Liver (tissue), 9 donors: ENCODE measurements around the gene TLX3. TPM values are rescaled to one million over a fixed set of nuclear protein-coding genes. Genes with fewer than 3 reads are reported as not detected.

Experiments
- DNase-seq: peaks from one replicate; pipeline ENCODE4 v3.0.0-alpha.2; 2017; ENCODE audit warnings: low spot score
- H3K27ac ChIP-seq, 2 donors: one replicate each; pipeline ENCODE4 v1.7.0; 2013; ENCODE audit warnings: inconsistent platforms in 2 of 2, low read length in 2 of 2, control low read depth in 1 of 2, low read depth in 1 of 2, mild to moderate bottlenecking in 1 of 2
- H3K27me3 ChIP-seq, 4 donors: one replicate each; pipeline versions ENCODE4 v1.6.1 to v1.7.0; 2013; ENCODE audit warnings: low read length in 3 of 4, inconsistent platforms in 1 of 4, mild to moderate bottlenecking in 1 of 4, moderate library complexity in 1 of 4; ENCODE audit not compliant: control insufficient read depth in 4 of 4, insufficient read depth in 4 of 4
- H3K36me3 ChIP-seq, 4 donors: one replicate each; pipeline versions ENCODE4 v1.6.1 to v1.7.0; 2013; ENCODE audit warnings: low read length in 3 of 4, mild to moderate bottlenecking in 3 of 4, low read depth in 1 of 4, moderate library complexity in 1 of 4; ENCODE audit not compliant: control insufficient read depth in 4 of 4, insufficient read depth in 3 of 4
- H3K4me1 ChIP-seq, 4 donors: one replicate each; pipeline versions ENCODE4 v1.6.1 to v1.7.0; 2013; ENCODE audit warnings: low read length in 3 of 4, mild to moderate bottlenecking in 3 of 4, moderate library complexity in 1 of 4; ENCODE audit not compliant: control insufficient read depth in 4 of 4, insufficient read depth in 4 of 4
- H3K4me3 ChIP-seq, 3 donors: one replicate each; pipeline versions ENCODE4 v1.6.1 to v1.7.0; 2013; ENCODE audit warnings: low read length in 3 of 3, control low read depth in 1 of 3, low read depth in 1 of 3, mild to moderate bottlenecking in 1 of 3
- H3K9ac ChIP-seq, 2 donors: one replicate each; pipeline ENCODE4 v1.7.0; 2013; ENCODE audit warnings: low read length in 2 of 2, mild to moderate bottlenecking in 2 of 2, moderate library complexity in 2 of 2, control low read depth in 1 of 2, low read depth in 1 of 2
- H3K9me3 ChIP-seq, 4 donors: one replicate each; pipeline versions ENCODE4 v1.6.1 to v1.7.0; 2013; ENCODE audit warnings: low read length in 3 of 4; ENCODE audit not compliant: control insufficient read depth in 4 of 4
- ATF3 ChIP-seq: IDR thresholded peaks from 2 replicates; pipeline ENCODE4 v1.6.1; 2016; ENCODE audit warnings: antibody characterized with exemption
- CTCF ChIP-seq: fragments of 150-350 bp; IDR thresholded peaks from 2 replicates; pipeline ENCODE4 v1.5.1; 2017; ENCODE audit warnings: improper control_type of control experiment, low read depth, low read length; ENCODE audit not compliant: missing input control
- FOXA1 ChIP-seq: IDR thresholded peaks from 2 replicates; pipeline ENCODE4 v1.6.1; 2016; ENCODE audit warnings: antibody characterized with exemption
- FOXA2 ChIP-seq: IDR thresholded peaks from 2 replicates; pipeline ENCODE4 v1.6.1; 2016; ENCODE audit warnings: antibody characterized with exemption
- GABPA ChIP-seq, 2 donors: IDR thresholded peaks in 1 of 2; conservative IDR thresholded peaks in 1 of 2; 2 replicates each; pipeline ENCODE4 v1.6.1; 2016; ENCODE audit warnings: antibody characterized with exemption in 2 of 2, mild to moderate bottlenecking in 1 of 2, moderate library complexity in 1 of 2
- HNF4A ChIP-seq, 2 donors: conservative IDR thresholded peaks; 2 replicates each; pipeline ENCODE4 v1.6.1; 2016; ENCODE audit warnings: antibody characterized with exemption in 2 of 2, mild to moderate bottlenecking in 2 of 2
- HNF4G ChIP-seq: IDR thresholded peaks from 2 replicates; pipeline ENCODE4 v1.6.1; 2016; ENCODE audit warnings: antibody characterized with exemption
- JUND ChIP-seq, 2 donors: IDR thresholded peaks; 2 replicates each; pipeline ENCODE4 v1.6.1; 2016; ENCODE audit warnings: antibody characterized with exemption in 2 of 2
- MAX ChIP-seq: IDR thresholded peaks from 2 replicates; pipeline ENCODE4 v1.6.1; 2016; ENCODE audit warnings: antibody characterized with exemption
- NR2F2 ChIP-seq: IDR thresholded peaks from 2 replicates; pipeline ENCODE4 v1.6.1; 2016; ENCODE audit warnings: antibody characterized with exemption
- RAD21 ChIP-seq, 2 donors: IDR thresholded peaks; 2 replicates each; pipeline ENCODE4 v1.6.1; 2016; ENCODE audit warnings: antibody characterized with exemption in 2 of 2, mild to moderate bottlenecking in 2 of 2
- REST ChIP-seq: IDR thresholded peaks from 2 replicates; pipeline ENCODE4 v1.6.1; 2016; ENCODE audit warnings: antibody characterized with exemption, mild to moderate bottlenecking
- RXRA ChIP-seq, 2 donors: IDR thresholded peaks; 2 replicates each; pipeline ENCODE4 v1.6.1; 2017 to 2018; ENCODE audit warnings: antibody characterized with exemption in 2 of 2, mild to moderate bottlenecking in 1 of 2
- SP1 ChIP-seq: IDR thresholded peaks from 2 replicates; pipeline ENCODE4 v1.6.1; 2018; ENCODE audit warnings: antibody characterized with exemption, mild to moderate bottlenecking
- TAF1 ChIP-seq: conservative IDR thresholded peaks from 2 replicates; pipeline ENCODE4 v1.6.1; 2016; ENCODE audit warnings: antibody characterized with exemption, mild to moderate bottlenecking
- YY1 ChIP-seq: IDR thresholded peaks from 2 replicates; pipeline ENCODE4 v1.6.1; 2016; ENCODE audit warnings: antibody characterized with exemption, mild to moderate bottlenecking
- ZBTB33 ChIP-seq: IDR thresholded peaks from 2 replicates; pipeline ENCODE4 v1.6.1; 2016; ENCODE audit warnings: antibody characterized with exemption
- WGBS: extraction: QIAGEN DNeasy Blood & Tissue Kit; methylation state at CpG from one replicate; pipeline ENCODE4 v1.1.7; 2013; 5-methylcytosine and 5-hydroxymethylcytosine counted together
- polyA plus RNA-seq, 2 donors: library from polyadenylated mRNA; stranded (reverse) in 1 of 2; unstranded in 1 of 2; fragments of 200-250 nt in 1 of 2; fragments of >200 nt in 1 of 2; fragmentation: Nextera tagmentation in 1 of 2; extraction: Ambion mirVana in 1 of 2; gene quantifications; one replicate each; pipeline versions ENCODE4 v1.2.1 to v1.2.3, GENCODE V29; 2013 to 2015
- total RNA-seq, 2 donors: library from RNA; depleted of rRNA; stranded (reverse); fragments of >200 nt; gene quantifications; one replicate each; pipeline ENCODE4 v1.2.3, GENCODE V29; 2014
- donor health status: healthy.
- donor health status: healthy.
- donor health status: healthy.
- donor health status: healthy.
- donor health status: healthy.

The TLX3 gene
- total and polyA plus RNA-seq, 4 donors: not detected

GRCh38 chr5:171351536-171352073 lies 42.6 kb downstream of the TLX3 start:
- no peak for DNase-seq
- Histone ChIP-seq H3K4me1 (no peaks in the 10 kb centered on the region), H3K9ac (no peak overlapping the region), H3K27me3 (no peaks in the 10 kb centered on the region), H3K36me3 (no peaks in the 10 kb centered on the region), H3K4me3 (no peak overlapping the region), H3K9me3 (no peaks in the 10 kb centered on the region), H3K27ac (no peak overlapping the region)
- TF ChIP-seq CTCF (no peak), FOXA1 (no peak), HNF4A (conservative IDR thresholded peaks at IDR 0.05) (no peak), SP1 (no peak), ATF3 (no peak), TAF1 (no peak), NR2F2 (no peak), RXRA (IDR thresholded peaks at IDR 0.05) (no peak), FOXA2 (no peak), HNF4G (no peak), ZBTB33 (no peak), JUND (IDR thresholded peaks at IDR 0.05) (no peak), MAX (no peak), RAD21 (IDR thresholded peaks at IDR 0.05) (no peak), REST (no peak), YY1 (no peak), GABPA (IDR thresholded peaks at IDR 0.05 in 1 of 2, conservative IDR thresholded peaks at IDR 0.05 in 1 of 2) (no peak)
- 87% methylated on average over 7 of the region's 7 CpGs for WGBS
